HepG2 (cell line): Measurements from ENCODE around the gene BTN1A1. TPM values are rescaled to one million over a fixed set of nuclear protein-coding genes. Genes with fewer than 3 reads are reported as not detected.

ENCODE experiments used
- DR1 ChIP-seq: sonication (generic); formaldehyde crosslinking; IDR thresholded peaks from 2 replicates; pipeline ENCODE4 v1.8.0; 2021; ENCODE audit warnings: mild to moderate bottlenecking, missing genetic modification reagents, inconsistent platforms
- KAT8 ChIP-seq: IDR thresholded peaks from 2 replicates; pipeline ENCODE4 v1.6.1; 2016; ENCODE audit warnings: missing genetic modification reagents, missing compliant biosample characterization
- KDM1A ChIP-seq: IDR thresholded peaks from 2 replicates; pipeline ENCODE4 v1.6.1; 2016; ENCODE audit warnings: missing compliant biosample characterization
- NAIF1 ChIP-seq: sonication (generic); formaldehyde crosslinking; IDR thresholded peaks from 2 replicates; pipeline ENCODE4 v1.5.0; 2020; ENCODE audit warnings: mild to moderate bottlenecking, missing genetic modification reagents, borderline replicate concordance
- NKX3-1 ChIP-seq: sonication (generic); formaldehyde crosslinking; IDR thresholded peaks from 2 replicates; pipeline ENCODE4 v1.5.0; 2020; ENCODE audit warnings: missing genetic modification reagents
- RAD21 ChIP-seq: fragments of 450-650 bp; formaldehyde crosslinking; IDR thresholded peaks from 2 replicates; pipeline ENCODE4 v1.5.0; 2020; ENCODE audit warnings: mild to moderate bottlenecking
- SOX13 ChIP-seq, 3 experiments: fragments of 450-650 bp in 1 of 3; sonication (generic) in 1 of 3; formaldehyde crosslinking in 1 of 3; IDR thresholded peaks in 2 of 3; conservative IDR thresholded peaks in 1 of 3; 2 replicates each; pipeline versions ENCODE4 v1.5.0 to v1.6.1; 2016 to 2020; ENCODE audit warnings: antibody characterized with exemption in 1 of 3, mild to moderate bottlenecking in 1 of 3, missing compliant biosample characterization in 1 of 3, missing genetic modification reagents in 1 of 3, moderate library complexity in 1 of 3
- SP1 ChIP-seq, 2 experiments: fragments of 450-650 bp in 1 of 2; sonication (generic) in 1 of 2; formaldehyde crosslinking in 1 of 2; IDR thresholded peaks; 2 replicates each; pipeline versions ENCODE4 v1.4.0 to v1.6.1; 2016 to 2020; ENCODE audit warnings: missing genetic modification reagents in 1 of 2
- SRSF4 ChIP-seq: fragments of 200-400 bp; formaldehyde crosslinking; IDR thresholded peaks from one replicate; pipeline ENCODE4 v1.6.1; 2018; ENCODE audit warnings: mild to moderate bottlenecking, low read depth, low read length, moderate library complexity; ENCODE audit not compliant: poor library complexity, severe bottlenecking
- THAP11 ChIP-seq: IDR thresholded peaks from 2 replicates; pipeline ENCODE4 v1.6.1; 2016; ENCODE audit warnings: missing biosample characterization, missing genetic modification reagents
- THYN1 ChIP-seq: sonication (generic); formaldehyde crosslinking; IDR thresholded peaks from 2 replicates; pipeline ENCODE4 v1.8.1; 2023; ENCODE audit warnings: low read depth, mild to moderate bottlenecking, moderate library complexity, missing genetic modification reagents, borderline replicate concordance
- ZFP37 ChIP-seq: sonication (generic); formaldehyde crosslinking; IDR thresholded peaks from 2 replicates; pipeline ENCODE4 v1.4.0; 2020; ENCODE audit warnings: missing genetic modification reagents, borderline replicate concordance
- ZNF383 ChIP-seq: sonication (generic); formaldehyde crosslinking; IDR thresholded peaks from 2 replicates; pipeline ENCODE4 v1.4.0; 2020; ENCODE audit warnings: missing genetic modification reagents, mild to moderate bottlenecking, borderline replicate concordance
- ZNF589 ChIP-seq: sonication (generic); formaldehyde crosslinking; conservative IDR thresholded peaks from 2 replicates; pipeline ENCODE4 v1.8.0; 2022; ENCODE audit warnings: mild to moderate bottlenecking, moderate library complexity, missing genetic modification reagents
- ZNF660 ChIP-seq: sonication (generic); formaldehyde crosslinking; IDR thresholded peaks from 2 replicates; pipeline ENCODE4 v1.5.1; 2020; ENCODE audit warnings: mild to moderate bottlenecking, low read depth, missing genetic modification reagents, borderline replicate concordance
- ZNF737 ChIP-seq: sonication (generic); formaldehyde crosslinking; IDR thresholded peaks from 2 replicates; pipeline ENCODE4 v1.5.0; 2020; ENCODE audit warnings: missing genetic modification reagents, mild to moderate bottlenecking, borderline replicate concordance
- ZNF761 ChIP-seq: sonication (generic); formaldehyde crosslinking; conservative IDR thresholded peaks from 2 replicates; pipeline ENCODE4 v1.4.0; 2020; ENCODE audit warnings: mild to moderate bottlenecking, missing genetic modification reagents
- polyA plus RNA-seq, 8 experiments: library from polyadenylated mRNA; depleted of rRNA in 3 of 8; stranded (reverse) in 7 of 8; unstranded in 1 of 8; fragments of >200 nt; fragmentation: Illumina TruSeq in 4 of 8; extraction: Trizol in 4 of 8; gene quantifications; 2 replicates each; pipeline versions ENCODE4 v1.2.1 to v1.2.3, GENCODE V29; 2011 to 2016; ENCODE audit warnings: low read depth in 4 of 8, missing spikeins in 1 of 8, mixed read lengths in 1 of 8; ENCODE audit not compliant: insufficient read depth in 1 of 8
- total RNA-seq, 5 experiments: library from RNA; depleted of rRNA; stranded (reverse); fragments of >200 nt; fragmentation: Illumina TruSeq; extraction: Trizol; gene quantifications; 2 replicates each; pipeline ENCODE4 v1.2.3, GENCODE V29; 2016; ENCODE audit warnings: low read depth in 1 of 5
- TF ChIP-seq, protein P1 (sequence below): sonication (generic); formaldehyde crosslinking; IDR thresholded peaks from 2 replicates; pipeline ENCODE4 v1.8.0; 2022; ENCODE audit warnings: missing genetic modification reagents, mild to moderate bottlenecking, borderline replicate concordance
- TF ChIP-seq, protein P2 (sequence below), 2 experiments: sonication (generic) in 1 of 2; formaldehyde crosslinking in 1 of 2; IDR thresholded peaks; 2 replicates each; pipeline versions ENCODE4 v1.4.0 to v1.6.1; 2018 to 2020; ENCODE audit warnings: missing genetic modification reagents in 2 of 2, borderline replicate concordance in 1 of 2, low read depth in 1 of 2, mild to moderate bottlenecking in 1 of 2, missing biosample characterization in 1 of 2
- TF ChIP-seq, protein P3 (sequence below): sonication (generic); formaldehyde crosslinking; IDR thresholded peaks from 2 replicates; pipeline ENCODE4 v1.5.0; 2020; ENCODE audit warnings: missing genetic modification reagents, mild to moderate bottlenecking, borderline replicate concordance
- TF ChIP-seq, protein P4 (sequence below): IDR thresholded peaks from 2 replicates; pipeline ENCODE4 v1.6.1; 2016; ENCODE audit warnings: mild to moderate bottlenecking
- TF ChIP-seq, protein P5 (sequence below): sonication (generic); formaldehyde crosslinking; IDR thresholded peaks from 2 replicates; pipeline ENCODE4 v1.8.0; 2022; ENCODE audit warnings: mild to moderate bottlenecking, missing genetic modification reagents, moderate library complexity

Gene BTN1A1
- total and polyA plus RNA-seq, 2 of the 13 experiments (the other 11 are each of a cell fraction or from before 2014, with no cell fraction given) = 0.04 TPM; not detected in 1

DNA sequence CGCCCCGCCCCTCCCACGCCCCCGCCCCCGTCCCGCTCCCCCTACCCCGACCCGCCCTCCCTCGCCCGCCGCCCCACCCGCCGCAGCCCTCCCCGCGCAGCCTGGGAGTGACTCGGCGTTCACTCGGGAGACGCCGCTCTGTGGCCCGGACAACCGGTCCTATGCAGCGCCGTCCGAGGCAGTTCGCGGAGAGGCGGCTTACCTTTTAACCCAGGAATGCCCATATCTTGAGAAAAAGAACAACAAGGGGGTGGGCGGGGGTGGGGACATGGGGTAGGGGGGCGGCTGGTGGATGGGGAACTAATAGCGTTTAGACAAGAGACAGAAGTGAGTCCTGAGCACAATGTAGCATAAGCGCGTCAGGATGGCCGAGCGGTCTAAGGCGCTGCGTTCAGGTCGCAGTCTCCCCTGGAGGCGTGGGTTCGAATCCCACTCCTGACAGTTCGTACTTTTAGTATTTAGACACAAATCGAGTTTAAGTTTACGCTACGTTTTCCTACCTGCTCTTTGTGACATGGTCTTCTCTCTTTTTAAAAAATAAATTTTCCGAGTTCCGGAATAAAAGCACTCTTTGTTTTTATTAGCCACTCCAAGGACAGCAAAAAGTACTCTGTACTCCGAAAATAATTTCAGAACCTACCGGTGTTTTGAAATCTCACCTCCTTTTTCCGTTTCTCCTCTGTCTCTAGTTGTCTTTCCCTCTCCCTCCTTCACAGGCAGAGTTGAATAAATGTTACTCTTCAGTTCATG, 20.9 kb downstream of the BTN1A1 start (continued):
- TF ChIP-seq, protein P1, sequence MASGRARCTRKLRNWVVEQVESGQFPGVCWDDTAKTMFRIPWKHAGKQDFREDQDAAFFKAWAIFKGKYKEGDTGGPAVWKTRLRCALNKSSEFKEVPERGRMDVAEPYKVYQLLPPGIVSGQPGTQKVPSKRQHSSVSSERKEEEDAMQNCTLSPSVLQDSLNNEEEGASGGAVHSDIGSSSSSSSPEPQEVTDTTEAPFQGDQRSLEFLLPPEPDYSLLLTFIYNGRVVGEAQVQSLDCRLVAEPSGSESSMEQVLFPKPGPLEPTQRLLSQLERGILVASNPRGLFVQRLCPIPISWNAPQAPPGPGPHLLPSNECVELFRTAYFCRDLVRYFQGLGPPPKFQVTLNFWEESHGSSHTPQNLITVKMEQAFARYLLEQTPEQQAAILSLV = no peak
- TF ChIP-seq KDM1A (0 out of 2 replicates have a peak, but pooled peaks have one; percentile 18), RAD21 (CRISPR knock-in tag) (no peak), NKX3-1 (peak; percentile 20; the same call in 1 of the 2 replicates), NAIF1 (CRISPR knock-in tag) (no peak), KAT8 (CRISPR knock-in tag) (0 out of 2 replicates have a peak, but pooled peaks have one; percentile 19), SOX13 (IDR thresholded peaks at IDR 0.05) (no peak), SOX13 (CRISPR knock-in tag; conservative IDR thresholded peaks at IDR 0.05 in 1 of 2, IDR thresholded peaks at IDR 0.05 in 1 of 2) (peak in 1 of 2 experiments; percentile 57; a peak in 2 of 4 replicates), SP1 (IDR thresholded peaks at IDR 0.05) (no peak), SP1 (CRISPR knock-in tag; IDR thresholded peaks at IDR 0.05) (no peak), ZNF761 (CRISPR knock-in tag) (0 out of 2 replicates have a peak, but pooled peaks have one; percentile 58), ZNF737 (no peak), ZNF660 (CRISPR knock-in tag) (no peak), THYN1 (CRISPR knock-in tag) (no peak), DR1 (no peak), ZNF383 (CRISPR knock-in tag) (no peak), ZNF589 (CRISPR knock-in tag) (0 out of 2 replicates have a peak, but pooled peaks have one; percentile 51), ZFP37 (CRISPR knock-in tag) (0 out of 2 replicates have a peak, but pooled peaks have one; percentile 50), THAP11 (CRISPR knock-in tag) (peak; percentile 41; the same call in 1 of the 2 replicates), SRSF4 (no peak)
- TF ChIP-seq, protein P2, sequence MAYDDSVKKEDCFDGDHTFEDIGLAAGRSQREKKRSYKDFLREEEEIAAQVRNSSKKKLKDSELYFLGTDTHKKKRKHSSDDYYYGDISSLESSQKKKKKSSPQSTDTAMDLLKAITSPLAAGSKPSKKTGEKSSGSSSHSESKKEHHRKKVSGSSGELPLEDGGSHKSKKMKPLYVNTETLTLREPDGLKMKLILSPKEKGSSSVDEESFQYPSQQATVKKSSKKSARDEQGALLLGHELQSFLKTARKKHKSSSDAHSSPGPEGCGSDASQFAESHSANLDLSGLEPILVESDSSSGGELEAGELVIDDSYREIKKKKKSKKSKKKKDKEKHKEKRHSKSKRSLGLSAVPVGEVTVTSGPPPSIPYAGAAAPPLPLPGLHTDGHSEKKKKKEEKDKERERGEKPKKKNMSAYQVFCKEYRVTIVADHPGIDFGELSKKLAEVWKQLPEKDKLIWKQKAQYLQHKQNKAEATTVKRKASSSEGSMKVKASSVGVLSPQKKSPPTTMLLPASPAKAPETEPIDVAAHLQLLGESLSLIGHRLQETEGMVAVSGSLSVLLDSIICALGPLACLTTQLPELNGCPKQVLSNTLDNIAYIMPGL (CRISPR knock-in tag; IDR thresholded peaks at IDR 0.05; ENCODE audit: borderline replicate concordance in 1 of 2, low read depth in 1 of 2) = peak; percentile 93 to 98
- TF ChIP-seq, protein P3, sequence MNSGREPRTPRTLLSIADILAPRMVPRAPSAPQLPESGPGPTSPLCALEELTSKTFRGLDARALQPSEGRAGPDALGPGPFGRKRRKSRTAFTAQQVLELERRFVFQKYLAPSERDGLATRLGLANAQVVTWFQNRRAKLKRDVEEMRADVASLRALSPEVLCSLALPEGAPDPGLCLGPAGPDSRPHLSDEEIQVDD = no peak
- TF ChIP-seq, protein P4, sequence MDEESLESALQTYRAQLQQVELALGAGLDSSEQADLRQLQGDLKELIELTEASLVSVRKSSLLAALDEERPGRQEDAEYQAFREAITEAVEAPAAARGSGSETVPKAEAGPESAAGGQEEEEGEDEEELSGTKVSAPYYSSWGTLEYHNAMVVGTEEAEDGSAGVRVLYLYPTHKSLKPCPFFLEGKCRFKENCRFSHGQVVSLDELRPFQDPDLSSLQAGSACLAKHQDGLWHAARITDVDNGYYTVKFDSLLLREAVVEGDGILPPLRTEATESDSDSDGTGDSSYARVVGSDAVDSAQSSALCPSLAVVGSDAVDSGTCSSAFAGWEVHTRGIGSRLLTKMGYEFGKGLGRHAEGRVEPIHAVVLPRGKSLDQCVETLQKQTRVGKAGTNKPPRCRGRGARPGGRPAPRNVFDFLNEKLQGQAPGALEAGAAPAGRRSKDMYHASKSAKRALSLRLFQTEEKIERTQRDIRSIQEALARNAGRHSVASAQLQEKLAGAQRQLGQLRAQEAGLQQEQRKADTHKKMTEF (CRISPR knock-in tag) = peak; percentile 33; the same call in 1 of the 2 replicates
- TF ChIP-seq, protein P5, sequence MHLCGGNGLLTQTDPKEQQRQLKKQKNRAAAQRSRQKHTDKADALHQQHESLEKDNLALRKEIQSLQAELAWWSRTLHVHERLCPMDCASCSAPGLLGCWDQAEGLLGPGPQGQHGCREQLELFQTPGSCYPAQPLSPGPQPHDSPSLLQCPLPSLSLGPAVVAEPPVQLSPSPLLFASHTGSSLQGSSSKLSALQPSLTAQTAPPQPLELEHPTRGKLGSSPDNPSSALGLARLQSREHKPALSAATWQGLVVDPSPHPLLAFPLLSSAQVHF = no peak
